HCT116 (cell line): ENCODE data around the gene FSTL4. TPM values are rescaled to one million over a fixed set of nuclear protein-coding genes. Genes with fewer than 3 reads are reported as not detected.

Source experiments
- ATAC-seq: fragments of 200-7000 bp; cut with Tn5 transposase; 2 replicates; pipeline ENCODE4 v1.9.1; 2020; ENCODE audit warnings: mild to moderate bottlenecking, moderate library complexity
- BruUV-seq: library from RNA; stranded (reverse); fragments of 400-500 nt; replicated peaks from 2 replicates; lab custom pipeline; 2021; lab: Mats Ljungman, UMichigan
- CTCF ChIA-PET: fragments of 300-600 bp; sonication (Branson Sonifier 250); formaldehyde crosslinking; loops from one replicate; lab custom pipeline; 2021; ENCODE audit warnings: antibody characterized with exemption; lab: Charles Lee
- POLR2A ChIA-PET: fragments of 300-600, 350-600 bp; sonication (Branson Sonifier 250); formaldehyde crosslinking; loops from one replicate; lab custom pipeline; 2021; ENCODE audit warnings: antibody characterized with exemption; lab: Charles Lee
- RAD21 ChIA-PET, 2 experiments: fragments of 300-600 bp; sonication (Branson Sonifier 250); formaldehyde crosslinking; loops; one replicate each; lab custom pipeline; 2023; ENCODE audit warnings: low total read pairs in 2 of 2; ENCODE audit not compliant: uncharacterized antibody in 2 of 2, unreplicated experiment in 2 of 2, low non-redundant PET in 1 of 2; lab: Charles Lee
- DNase-seq: peaks from one replicate; pipeline ENCODE4 v3.0.0-alpha.2; 2010; ENCODE audit warnings: low read depth, low spot score
- H2AFZ ChIP-seq: fragments of 200-600 bp; shearing (Covaris generic), sonication (generic); 2 replicates; pipeline ENCODE4 v1.6.1; 2017; ENCODE audit warnings: low read depth, mixed run types, mixed read lengths, antibody characterized with exemption, low read length; ENCODE audit not compliant: poor library complexity, severe bottlenecking
- H3K27ac ChIP-seq: 2 replicates; pipeline ENCODE4 v1.5.1; 2012; ENCODE audit warnings: low read depth, low read length
- H3K27me3 ChIP-seq: fragments of 200-600 bp; sonication (generic); 2 replicates; pipeline ENCODE4 v1.6.1; 2016; ENCODE audit warnings: mixed run types, low read length, mixed read lengths; ENCODE audit not compliant: insufficient read depth
- H3K36me3 ChIP-seq, 2 experiments: fragments of 200-500 bp in 1 of 2; fragments of 200-600 bp in 1 of 2; sonication (Bioruptor generic) in 1 of 2; sonication (generic) in 1 of 2; 2 replicates each; pipeline versions ENCODE4 v1.5.1 to v1.6.1; 2014 to 2016; ENCODE audit warnings: low read length in 2 of 2, inconsistent platforms in 1 of 2, mixed read lengths in 1 of 2, mixed run types in 1 of 2; ENCODE audit not compliant: insufficient read depth in 2 of 2, control insufficient read depth in 1 of 2
- H3K4me1 ChIP-seq, 2 experiments: fragments of 200-600 bp in 1 of 2; sonication (generic) in 1 of 2; 2 replicates each; pipeline versions ENCODE4 v1.5.1 to v1.6.1; 2012 to 2017; ENCODE audit warnings: low read length in 2 of 2, inconsistent platforms in 1 of 2, mild to moderate bottlenecking in 1 of 2, mixed read lengths in 1 of 2, mixed run types in 1 of 2, moderate library complexity in 1 of 2; ENCODE audit not compliant: insufficient read depth in 2 of 2, control insufficient read depth in 1 of 2
- H3K4me2 ChIP-seq: fragments of 200-600 bp; sonication (generic); 2 replicates; pipeline ENCODE4 v1.6.1; 2017; ENCODE audit warnings: mixed run types, low read length, mixed read lengths
- H3K4me3 ChIP-seq, 2 experiments: fragments of 200-600 bp in 1 of 2; sonication (generic) in 1 of 2; replicated peaks in 1 of 2; 2 replicates each; pipeline ENCODE4 v1.5.1; 2011 to 2016; ENCODE audit warnings: low read length in 2 of 2, control low read depth in 1 of 2, low read depth in 1 of 2, mild to moderate bottlenecking in 1 of 2, mixed read lengths in 1 of 2, mixed run types in 1 of 2
- H3K79me2 ChIP-seq: fragments of 200-600 bp; sonication (generic); 2 replicates; pipeline ENCODE4 v1.6.1; 2017; ENCODE audit warnings: mild to moderate bottlenecking, mixed run types, low read length, moderate library complexity, mixed read lengths; ENCODE audit not compliant: insufficient read depth
- H3K9ac ChIP-seq: fragments of 200-600 bp; sonication (generic); 2 replicates; pipeline ENCODE4 v1.6.1; 2016; ENCODE audit warnings: low read length, mixed read lengths
- H3K9me2 ChIP-seq: fragments of 200-600 bp; sonication (generic), shearing (Covaris generic); 2 replicates; pipeline ENCODE4 v1.6.1; 2017; ENCODE audit warnings: mixed run types, mild to moderate bottlenecking, moderate library complexity; ENCODE audit not compliant: insufficient read depth
- H3K9me3 ChIP-seq, 2 experiments: fragments of 200-500 bp in 1 of 2; fragments of 200-600 bp in 1 of 2; sonication (Bioruptor generic) in 1 of 2; sonication (generic) in 1 of 2; 2 replicates each; pipeline ENCODE4 v1.6.1; 2014 to 2017; ENCODE audit warnings: low read length in 2 of 2, mixed read lengths in 2 of 2, inconsistent platforms in 1 of 2, low read depth in 1 of 2, mild to moderate bottlenecking in 1 of 2, mixed run types in 1 of 2, moderate library complexity in 1 of 2; ENCODE audit not compliant: control insufficient read depth in 1 of 2, insufficient read depth in 1 of 2
- H4K20me1 ChIP-seq: fragments of 200-600 bp; sonication (generic), shearing (Covaris generic); 2 replicates; pipeline ENCODE4 v1.6.1; 2017; ENCODE audit warnings: mixed run types, mild to moderate bottlenecking, moderate library complexity; ENCODE audit not compliant: insufficient read depth
- CEBPB ChIP-seq: IDR thresholded peaks from 2 replicates; pipeline ENCODE4 v1.6.1; 2012; ENCODE audit warnings: low read depth
- ELF1 ChIP-seq: IDR thresholded peaks from 2 replicates; pipeline ENCODE4 v1.6.1; 2012; ENCODE audit warnings: low read depth, borderline replicate concordance
- RAD21 ChIP-seq: IDR thresholded peaks from 2 replicates; pipeline ENCODE4 v1.6.1; 2012; ENCODE audit warnings: low read depth, mild to moderate bottlenecking
- YY1 ChIP-seq: IDR thresholded peaks from 2 replicates; pipeline ENCODE4 v1.6.1; 2011; ENCODE audit warnings: low read length, low read depth, moderate library complexity, mild to moderate bottlenecking; ENCODE audit not compliant: insufficient replicate concordance; ENCODE audit errors: extremely low read depth
- ZNF274 ChIP-seq: fragments of 200-500 bp; sonication (Bioruptor generic); IDR thresholded peaks from 2 replicates; pipeline ENCODE4 v1.6.1; 2014; ENCODE audit warnings: mild to moderate bottlenecking, low read depth, low read length, inconsistent platforms
- intact Hi-C: fragments of 100-400 bp; cut with micrococcal nuclease; formaldehyde crosslinking; loops from 2 replicates; pipeline ENCODE4 v1.10.0; 2022
- total RNA-seq: library from RNA; stranded (reverse); gene quantifications from one replicate; pipeline ENCODE4 v1.2.1, GENCODE V29; 2021; ENCODE audit not compliant: unreplicated experiment
- TF ChIP-seq, protein P1 (sequence below), 3 experiments: fragments of 200-600 bp in 1 of 3; sonication (generic) in 1 of 3; IDR thresholded peaks in 2 of 3; conservative IDR thresholded peaks in 1 of 3; 2 replicates each; pipeline ENCODE4 v1.5.1; 2012 to 2017; ENCODE audit warnings: low read depth in 2 of 3, low read length in 2 of 3, antibody characterized with exemption in 1 of 3, borderline replicate concordance in 1 of 3, control low read depth in 1 of 3, mild to moderate bottlenecking in 1 of 3, mixed read lengths in 1 of 3, mixed run types in 1 of 3, moderate library complexity in 1 of 3; ENCODE audit not compliant: insufficient read depth in 1 of 3

Gene FSTL4
- total RNA-seq, 1 experiment from 2014 or later = 0.37 TPM

DNA sequence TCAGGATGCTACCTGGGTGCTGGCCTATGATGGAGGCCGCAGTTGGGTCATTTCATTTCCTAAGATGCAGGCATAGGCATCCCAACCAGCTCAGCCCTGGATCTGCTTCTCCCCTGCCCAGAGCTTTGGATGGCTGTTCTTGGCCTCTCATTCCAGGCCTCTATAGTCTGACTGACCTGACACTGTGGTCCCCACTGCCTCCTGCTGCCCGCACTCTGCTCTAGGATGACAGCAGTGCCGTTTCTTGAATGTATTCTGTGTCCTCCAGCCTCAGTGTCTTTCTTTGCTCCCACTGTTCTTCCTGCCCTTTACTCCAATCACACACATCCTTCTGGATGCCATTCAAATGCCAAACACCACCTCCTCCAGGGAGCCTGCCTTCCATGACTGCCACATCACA lies 324.8 kb downstream of the FSTL4 start:
- Histone ChIP-seq H3K4me3 (no peak overlapping the region), H3K9me3 (no peaks in the 10 kb centered on the region), H3K4me1 (peaks cover 18 to 44% of the 10 kb centered on the region in 2 experiments)
- peak; percentile 28 for DNase-seq
- peak; percentile 85 for TF ChIP-seq RAD21
- TF ChIP-seq YY1 = no peak
- TF ChIP-seq ZNF274 = no peak
- TF ChIP-seq, protein P1, sequence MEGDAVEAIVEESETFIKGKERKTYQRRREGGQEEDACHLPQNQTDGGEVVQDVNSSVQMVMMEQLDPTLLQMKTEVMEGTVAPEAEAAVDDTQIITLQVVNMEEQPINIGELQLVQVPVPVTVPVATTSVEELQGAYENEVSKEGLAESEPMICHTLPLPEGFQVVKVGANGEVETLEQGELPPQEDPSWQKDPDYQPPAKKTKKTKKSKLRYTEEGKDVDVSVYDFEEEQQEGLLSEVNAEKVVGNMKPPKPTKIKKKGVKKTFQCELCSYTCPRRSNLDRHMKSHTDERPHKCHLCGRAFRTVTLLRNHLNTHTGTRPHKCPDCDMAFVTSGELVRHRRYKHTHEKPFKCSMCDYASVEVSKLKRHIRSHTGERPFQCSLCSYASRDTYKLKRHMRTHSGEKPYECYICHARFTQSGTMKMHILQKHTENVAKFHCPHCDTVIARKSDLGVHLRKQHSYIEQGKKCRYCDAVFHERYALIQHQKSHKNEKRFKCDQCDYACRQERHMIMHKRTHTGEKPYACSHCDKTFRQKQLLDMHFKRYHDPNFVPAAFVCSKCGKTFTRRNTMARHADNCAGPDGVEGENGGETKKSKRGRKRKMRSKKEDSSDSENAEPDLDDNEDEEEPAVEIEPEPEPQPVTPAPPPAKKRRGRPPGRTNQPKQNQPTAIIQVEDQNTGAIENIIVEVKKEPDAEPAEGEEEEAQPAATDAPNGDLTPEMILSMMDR (IDR thresholded peaks at IDR 0.05 in 2 of 3, conservative IDR thresholded peaks at IDR 0.05 in 1 of 3; ENCODE audit: borderline replicate concordance in 1 of 3, insufficient read depth in 1 of 3, low read depth in 2 of 3, low read length in 2 of 3) = peak; percentile 62 to 79 (median 78)
- TF ChIP-seq, all 23 proteins: peak for 2
- Histone ChIP-seq H2AFZ (no peak overlapping the region), H3K27ac (no peak overlapping the region), H3K9ac (no peak overlapping the region), H3K79me2 (no peaks in the 10 kb centered on the region), H3K4me2 (no peak overlapping the region), H3K27me3 (no peaks in the 10 kb centered on the region), H3K36me3 (no peaks in the 10 kb centered on the region), H3K9me2 (no peaks in the 10 kb centered on the region), H4K20me1 (no peaks in the 10 kb centered on the region)
- no TSS peak for BruUV-seq
- ChIA-PET CTCF (interaction anchor here (0.7 to 1.5 kb wide), 4 partner anchors 30 to 179 kb away, joined by 3 to 10 read pairs (median 6); no protein-coding TSS in a partner anchor), POLR2A (no interaction called here), RAD21 (interaction anchor here (0.7 to 1.1 kb wide), 2 partner anchors 40 to 150 kb away, joined by 3 to 4 read pairs; no protein-coding TSS in a partner anchor)
- intact Hi-C loops = loop anchor here (1.0 kb wide), 1 partner anchor 176 kb away; no protein-coding TSS in a partner anchor
- peak; percentile 66 for ATAC-seq

DNA sequence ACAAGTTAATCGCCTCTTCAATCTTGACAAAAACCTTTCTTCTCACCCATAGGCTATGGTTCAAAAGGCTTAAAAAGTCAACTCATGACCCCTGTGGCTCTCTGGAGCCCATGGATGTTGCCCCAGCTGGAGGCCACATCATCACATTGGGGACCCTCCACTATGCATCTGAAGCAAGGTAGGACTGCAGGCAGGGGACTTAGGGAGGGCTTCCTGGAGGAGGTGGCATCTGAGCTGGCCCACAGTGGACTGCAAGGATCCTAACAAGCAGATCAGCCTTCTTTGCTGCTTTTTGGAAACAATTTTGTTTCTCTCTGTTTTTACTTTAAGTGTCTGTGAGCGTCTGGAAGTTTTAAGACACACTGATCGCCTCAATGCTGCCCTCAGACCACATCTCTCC lies 325.9 kb downstream of the FSTL4 start:
- Histone ChIP-seq H3K36me3 (no peaks in the 10 kb centered on the region), H3K79me2 (no peaks in the 10 kb centered on the region), H3K9me2 (no peaks in the 10 kb centered on the region), H4K20me1 (no peaks in the 10 kb centered on the region), H2AFZ (no peak overlapping the region), H3K27me3 (no peaks in the 10 kb centered on the region), H3K9ac (no peak overlapping the region), H3K27ac (no peak overlapping the region), H3K4me3 (no peak overlapping the region), H3K4me2 (no peak overlapping the region), H3K4me1 (peaks cover 11 to 34% of the 10 kb centered on the region in 2 experiments), H3K9me3 (no peaks in the 10 kb centered on the region)
- no TSS peak for BruUV-seq
- DNase-seq (no peak), ATAC-seq (no peak)
- RAD21 ChIA-PET = no interaction called here
- POLR2A ChIA-PET = no interaction called here
- CTCF ChIA-PET = interaction anchor here (0.7 to 1.5 kb wide), 3 partner anchors 29 to 175 kb away, joined by 3 to 10 read pairs (median 9); no protein-coding TSS in a partner anchor
- intact Hi-C loops = no loop called here
- TF ChIP-seq ELF1 (no peak), CEBPB (no peak)
